HG03378 (cell line): ENCODE results near the gene RAD51AP1.

Source experiments
- ATAC-seq: cut with Tn5 transposase; IDR thresholded peaks from one replicate; pipeline ENCODE4 v1.9.1; 2021; ENCODE audit warnings: mild to moderate bottlenecking, moderate library complexity; ENCODE audit not compliant: unreplicated experiment

RAD51AP1 gene

GRCh38 chr12:4540638-4541037 is 1.9 kb downstream of the RAD51AP1 start:
- no peak for ATAC-seq

GRCh38 chr12:4545195-4545594 is 6.5 kb downstream of the RAD51AP1 start:
- no peak for ATAC-seq

- no peak for ATAC-seq
Observed at GRCh38 chr12:4552191-4552590, 13.5 kb downstream of the RAD51AP1 start.

GRCh38 chr12:4553943-4554342 is 15.3 kb downstream of the RAD51AP1 start:
- no peak for ATAC-seq

GRCh38 chr12:4555804-4556203 is 17.1 kb downstream of the RAD51AP1 start:
- no peak for ATAC-seq

GRCh38 chr12:4556735-4557530 is 18.2 kb downstream of the RAD51AP1 start:
- ATAC-seq = no peak

- ATAC-seq = no peak
Observed at GRCh38 chr12:4557586-4557985, 18.9 kb downstream of the RAD51AP1 start.

GRCh38 chr12:4558171-4558570 is 19.5 kb downstream of the RAD51AP1 start:
- ATAC-seq = no peak

GRCh38 chr12:4562034-4562657 is 23.5 kb downstream of the RAD51AP1 start, which contains the start of gene DYRK4:
DYRK4 (plus strand) TSS chr12:4562208; CDS start chr12:4562246, 38 bp downstream.
- no peak for ATAC-seq

- ATAC-seq = no peak
Observed at GRCh38 chr12:4563336-4563735, 24.6 kb downstream of the RAD51AP1 start.

- ATAC-seq = no peak
Observed at GRCh38 chr12:4564818-4565217, 26.1 kb downstream of the RAD51AP1 start.

GRCh38 chr12:4566474-4566873 is 27.8 kb downstream of the RAD51AP1 start:
- no peak for ATAC-seq

- ATAC-seq = peak; percentile 51
Observed at GRCh38 chr12:4567073-4567881, 28.6 kb downstream of the RAD51AP1 start.

GRCh38 chr12:4569261-4569660 is 30.6 kb downstream of the RAD51AP1 start:
- no peak for ATAC-seq

GRCh38 chr12:4572680-4573079 is 34.0 kb downstream of the RAD51AP1 start:
- ATAC-seq = no peak

- no peak for ATAC-seq
Observed at GRCh38 chr12:4579305-4580102, 40.8 kb downstream of the RAD51AP1 start.

- no peak for ATAC-seq
Observed at GRCh38 chr12:4580281-4580688, 41.6 kb downstream of the RAD51AP1 start.

GRCh38 chr12:4584281-4584680 is 45.6 kb downstream of the RAD51AP1 start:
- ATAC-seq = no peak

GRCh38 chr12:4584896-4585295 is 46.2 kb downstream of the RAD51AP1 start:
- no peak for ATAC-seq

GRCh38 chr12:4586500-4586899 is 47.8 kb downstream of the RAD51AP1 start:
- no peak for ATAC-seq

GRCh38 chr12:4587108-4587507 is 48.4 kb downstream of the RAD51AP1 start:
- ATAC-seq = no peak
